Stimulated activated effector memory CD8-positive, alpha-beta T cell treated with anti-CD3 and anti-CD28 coated beads, Interleukin-12 subunit alpha, Interleukin-12 subunit beta, amount 100 ng/mL, for 72 hours (primary cell): Measurements from ENCODE around the gene WNT16.

ENCODE experiments used
- ATAC-seq: fragments of 150-1000 bp; cut with Tn5 transposase; 2 replicates; pipeline ENCODE4 v1.10.0; 2021
- DNase-seq, 2 donors: peaks; one replicate each; pipeline ENCODE4 v3.0.0; 2021 to 2022; ENCODE audit warnings: low spot score in 2 of 2
- H3K27ac Mint-ChIP-seq: one replicate; pipeline ENCODE4 v1.8.0; 2022; ENCODE audit warnings: mild to moderate bottlenecking, mixed read lengths
- H3K36me3 Mint-ChIP-seq: one replicate; pipeline ENCODE4 v1.8.0; 2022; ENCODE audit warnings: mild to moderate bottlenecking, mixed read lengths
- H3K4me1 Mint-ChIP-seq: one replicate; pipeline ENCODE4 v1.8.0; 2022; ENCODE audit warnings: mixed read lengths
- H3K4me3 Mint-ChIP-seq: one replicate; pipeline ENCODE4 v1.8.0; 2022; ENCODE audit warnings: mild to moderate bottlenecking, mixed read lengths
- H3K9me3 Mint-ChIP-seq: one replicate; pipeline ENCODE4 v1.8.0; 2022; ENCODE audit warnings: mixed read lengths

Gene WNT16

GRCh38 chr7:121329191-121330052 is 622 bp downstream of the WNT16 start:
- DNase-seq (peak; percentile 15 to 57), ATAC-seq (peak; percentile 65)
- H3K27ac Mint-ChIP-seq = no peak overlapping the region
- H3K4me1 Mint-ChIP-seq = peaks cover 27% of the 10 kb centered on the region
- H3K4me3 Mint-ChIP-seq = peak overlapping the region; percentile 66
- H3K9me3 Mint-ChIP-seq = no peaks in the 10 kb centered on the region
- no peaks in the 10 kb centered on the region for H3K36me3 Mint-ChIP-seq

GRCh38 chr7:121330053-121330833 is 1.4 kb downstream of the WNT16 start:
- H3K9me3 Mint-ChIP-seq = no peaks in the 10 kb centered on the region
- no peak overlapping the region for H3K27ac Mint-ChIP-seq
- peaks cover 27% of the 10 kb centered on the region for H3K4me1 Mint-ChIP-seq
- DNase-seq = no peak
- ATAC-seq = peak; percentile 14
- peak overlapping the region; percentile 66 for H3K4me3 Mint-ChIP-seq
- H3K36me3 Mint-ChIP-seq = no peaks in the 10 kb centered on the region

- peaks cover 27% of the 10 kb centered on the region for H3K4me1 Mint-ChIP-seq
- H3K9me3 Mint-ChIP-seq = no peaks in the 10 kb centered on the region
Observed at GRCh38 chr7:121331048-121331447, 2.2 kb downstream of the WNT16 start.

GRCh38 chr7:121331574-121331973 is 2.8 kb downstream of the WNT16 start:
- Mint-ChIP-seq H3K4me3 (no peak overlapping the region), H3K27ac (no peak overlapping the region), H3K36me3 (no peaks in the 10 kb centered on the region), H3K4me1 (peaks cover 27% of the 10 kb centered on the region), H3K9me3 (no peaks in the 10 kb centered on the region)
- ATAC-seq (no peak), DNase-seq (no peak)

More at GRCh38 chr7:121331048-121331447, 2.2 kb downstream of the WNT16 start:
- no peak for DNase-seq
- no peaks in the 10 kb centered on the region for H3K36me3 Mint-ChIP-seq
- no peak for ATAC-seq
- no peak overlapping the region for H3K4me3 Mint-ChIP-seq
- H3K27ac Mint-ChIP-seq = no peak overlapping the region

GRCh38 chr7:121334376-121334775 is 5.6 kb downstream of the WNT16 start:
- DNase-seq (no peak), ATAC-seq (no peak)
- H3K4me1 Mint-ChIP-seq = peaks cover 12% of the 10 kb centered on the region
- H3K4me3 Mint-ChIP-seq = no peak overlapping the region
- H3K36me3 Mint-ChIP-seq = peaks cover 8% of the 10 kb centered on the region
- no peaks in the 10 kb centered on the region for H3K9me3 Mint-ChIP-seq
- no peak overlapping the region for H3K27ac Mint-ChIP-seq

GRCh38 chr7:121334875-121335648 is 6.3 kb downstream of the WNT16 start:
- DNase-seq = no peak
- ATAC-seq = no peak

GRCh38 chr7:121336579-121336978 is 7.8 kb downstream of the WNT16 start:
- Mint-ChIP-seq H3K36me3 (peaks cover 17% of the 10 kb centered on the region), H3K4me1 (no peaks in the 10 kb centered on the region), H3K27ac (no peak overlapping the region), H3K4me3 (no peak overlapping the region), H3K9me3 (no peaks in the 10 kb centered on the region)
- ATAC-seq = peak; percentile 47
- no peak for DNase-seq

More at GRCh38 chr7:121334875-121335648, 6.3 kb downstream of the WNT16 start:
- Mint-ChIP-seq H3K36me3 (peaks cover 9% of the 10 kb centered on the region), H3K9me3 (no peaks in the 10 kb centered on the region), H3K4me1 (peaks cover 5% of the 10 kb centered on the region), H3K27ac (no peak overlapping the region), H3K4me3 (no peak overlapping the region)

GRCh38 chr7:121337398-121337797 is 8.6 kb downstream of the WNT16 start:
- DNase-seq (no peak), ATAC-seq (no peak)
- no peaks in the 10 kb centered on the region for H3K9me3 Mint-ChIP-seq
- no peak overlapping the region for H3K4me3 Mint-ChIP-seq
- peaks cover 25% of the 10 kb centered on the region for H3K36me3 Mint-ChIP-seq
- H3K4me1 Mint-ChIP-seq = no peaks in the 10 kb centered on the region
- no peak overlapping the region for H3K27ac Mint-ChIP-seq

- H3K4me1 Mint-ChIP-seq = no peaks in the 10 kb centered on the region
- no peaks in the 10 kb centered on the region for H3K9me3 Mint-ChIP-seq
- no peak overlapping the region for H3K4me3 Mint-ChIP-seq
- no peak overlapping the region for H3K27ac Mint-ChIP-seq
- peaks cover 38% of the 10 kb centered on the region for H3K36me3 Mint-ChIP-seq
- ATAC-seq = peak; percentile 46
- DNase-seq = no peak
Observed at GRCh38 chr7:121339082-121339481, 10.3 kb downstream of the WNT16 start.

- H3K4me1 Mint-ChIP-seq = peaks cover 6% of the 10 kb centered on the region
- peak overlapping the region; percentile 52 for H3K27ac Mint-ChIP-seq
- no peak overlapping the region for H3K4me3 Mint-ChIP-seq
Observed at GRCh38 chr7:121341933-121342332, 13.1 kb downstream of the WNT16 start.

GRCh38 chr7:121342631-121343030 is 13.8 kb downstream of the WNT16 start:
- H3K4me1 Mint-ChIP-seq = peaks cover 6% of the 10 kb centered on the region
- ATAC-seq (no peak), DNase-seq (no peak)
- no peaks in the 10 kb centered on the region for H3K9me3 Mint-ChIP-seq
- peak overlapping the region; percentile 52 for H3K27ac Mint-ChIP-seq
- H3K36me3 Mint-ChIP-seq = peaks cover 57% of the 10 kb centered on the region
- no peak overlapping the region for H3K4me3 Mint-ChIP-seq

More at GRCh38 chr7:121341933-121342332, 13.1 kb downstream of the WNT16 start:
- ATAC-seq = no peak
- Mint-ChIP-seq H3K9me3 (no peaks in the 10 kb centered on the region), H3K36me3 (peaks cover 50% of the 10 kb centered on the region)
- DNase-seq = no peak

- no peak for ATAC-seq
- Mint-ChIP-seq H3K27ac (no peak overlapping the region), H3K4me1 (peaks cover 6% of the 10 kb centered on the region), H3K4me3 (no peak overlapping the region), H3K36me3 (peaks cover 64% of the 10 kb centered on the region), H3K9me3 (no peaks in the 10 kb centered on the region)
- DNase-seq = no peak
Observed at GRCh38 chr7:121343302-121343701, 14.5 kb downstream of the WNT16 start.

- Mint-ChIP-seq H3K4me1 (peaks cover 6% of the 10 kb centered on the region), H3K9me3 (no peaks in the 10 kb centered on the region), H3K27ac (no peak overlapping the region), H3K4me3 (no peak overlapping the region), H3K36me3 (peaks cover 63% of the 10 kb centered on the region)
- ATAC-seq (no peak), DNase-seq (no peak)
Observed at GRCh38 chr7:121344093-121344492, 15.3 kb downstream of the WNT16 start.

GRCh38 chr7:121344497-121344896 is 15.7 kb downstream of the WNT16 start:
- no peak for DNase-seq
- no peak overlapping the region for H3K27ac Mint-ChIP-seq

GRCh38 chr7:121351682-121352081 is 22.9 kb downstream of the WNT16 start:
- Mint-ChIP-seq H3K36me3 (peaks cover 88% of the 10 kb centered on the region), H3K9me3 (no peaks in the 10 kb centered on the region), H3K4me1 (no peaks in the 10 kb centered on the region), H3K27ac (no peak overlapping the region), H3K4me3 (no peak overlapping the region)
- no peak for ATAC-seq
- no peak for DNase-seq

More at GRCh38 chr7:121344497-121344896, 15.7 kb downstream of the WNT16 start:
- no peak overlapping the region for H3K4me3 Mint-ChIP-seq
- peaks cover 59% of the 10 kb centered on the region for H3K36me3 Mint-ChIP-seq
- peaks cover 6% of the 10 kb centered on the region for H3K4me1 Mint-ChIP-seq
- H3K9me3 Mint-ChIP-seq = no peaks in the 10 kb centered on the region
- ATAC-seq = no peak
